RWPE2 (cell line): Measurements from ENCODE around the gene MPL.

Source experiments
- ATAC-seq: fragments of 200-7000 bp; cut with Tn5 transposase; 3 replicates; pipeline ENCODE4 v1.9.1; 2021; ENCODE audit warnings: low read depth
- DNase-seq: peaks from one replicate; pipeline ENCODE4 v3.0.0-alpha.2; 2020; ENCODE audit warnings: low spot score
- H3K27ac ChIP-seq: fragments of 450-650 bp; 2 replicates; pipeline ENCODE4 v1.5.1; 2017; ENCODE audit warnings: mild to moderate bottlenecking; ENCODE audit not compliant: poor library complexity, severe bottlenecking
- H3K27me3 ChIP-seq: fragments of 250-450 bp; sonication (Bioruptor Pico); 2 replicates; pipeline ENCODE4 v1.5.1; 2021; ENCODE audit warnings: mild to moderate bottlenecking, moderate library complexity; ENCODE audit not compliant: insufficient read depth, poor library complexity, severe bottlenecking
- H3K36me3 ChIP-seq: fragments of 250-450 bp; sonication (Bioruptor Pico); 2 replicates; pipeline ENCODE4 v1.5.1; 2020; ENCODE audit warnings: low read depth, mild to moderate bottlenecking, moderate library complexity
- H3K4me1 ChIP-seq: fragments of 250-450 bp; sonication (Bioruptor Pico); 2 replicates; pipeline ENCODE4 v1.5.1; 2021; ENCODE audit warnings: mild to moderate bottlenecking, moderate library complexity; ENCODE audit not compliant: insufficient read depth, poor library complexity, severe bottlenecking
- H3K4me3 ChIP-seq: fragments of 250-450 bp; sonication (Bioruptor Pico); 2 replicates; pipeline ENCODE4 v1.5.1; 2021; ENCODE audit warnings: mild to moderate bottlenecking, moderate library complexity; ENCODE audit not compliant: severe bottlenecking
- H3K9me3 ChIP-seq: fragments of 250-450 bp; sonication (Bioruptor Pico); 2 replicates; pipeline ENCODE4 v1.5.1; 2021; ENCODE audit warnings: mild to moderate bottlenecking, moderate library complexity; ENCODE audit not compliant: severe bottlenecking
- TF ChIP-seq, protein P1 (sequence below): fragments of 450-650 bp; IDR thresholded peaks from one replicate; pipeline ENCODE4 v1.5.1; 2017; ENCODE audit warnings: mild to moderate bottlenecking, moderate library complexity; ENCODE audit not compliant: poor library complexity, severe bottlenecking

Gene MPL

DNA sequence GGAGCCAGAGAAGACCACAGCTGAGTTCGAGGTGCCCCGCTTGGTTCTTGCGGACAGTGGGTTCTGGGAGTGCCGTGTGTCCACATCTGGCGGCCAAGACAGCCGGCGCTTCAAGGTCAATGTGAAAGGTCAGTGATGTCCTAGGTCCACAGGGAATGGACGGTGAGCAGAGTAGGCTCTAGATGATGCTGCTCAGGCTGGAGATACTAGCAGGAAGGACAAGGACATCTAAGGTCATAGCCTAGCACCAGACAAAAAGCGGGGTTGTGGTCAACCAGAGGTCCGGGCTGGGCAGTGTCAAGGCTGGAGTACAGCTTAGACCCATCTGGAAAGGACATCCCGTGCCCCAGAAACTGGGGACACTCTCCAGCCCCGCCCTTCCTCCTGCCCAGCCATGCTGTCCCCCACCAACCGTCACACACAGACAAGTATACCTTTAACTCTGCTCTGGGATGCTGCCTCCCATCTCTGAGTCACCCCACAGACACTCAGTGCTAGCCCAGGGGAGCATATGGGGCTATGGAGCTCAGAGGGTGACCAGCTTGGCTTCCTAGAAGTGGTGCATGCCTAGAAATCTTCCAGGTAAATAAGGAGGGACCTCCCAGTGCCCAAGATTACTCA is 28.1 kb upstream of the MPL start:
- no peaks in the 10 kb centered on the region for H3K27me3 ChIP-seq
- ATAC-seq (peak; percentile 69; the same call in 2 of the 3 replicates), DNase-seq (no peak)
- H3K4me1 ChIP-seq = no peaks in the 10 kb centered on the region
- H3K9me3 ChIP-seq = no peaks in the 10 kb centered on the region
- no peak overlapping the region for H3K27ac ChIP-seq
- TF ChIP-seq, protein P1, sequence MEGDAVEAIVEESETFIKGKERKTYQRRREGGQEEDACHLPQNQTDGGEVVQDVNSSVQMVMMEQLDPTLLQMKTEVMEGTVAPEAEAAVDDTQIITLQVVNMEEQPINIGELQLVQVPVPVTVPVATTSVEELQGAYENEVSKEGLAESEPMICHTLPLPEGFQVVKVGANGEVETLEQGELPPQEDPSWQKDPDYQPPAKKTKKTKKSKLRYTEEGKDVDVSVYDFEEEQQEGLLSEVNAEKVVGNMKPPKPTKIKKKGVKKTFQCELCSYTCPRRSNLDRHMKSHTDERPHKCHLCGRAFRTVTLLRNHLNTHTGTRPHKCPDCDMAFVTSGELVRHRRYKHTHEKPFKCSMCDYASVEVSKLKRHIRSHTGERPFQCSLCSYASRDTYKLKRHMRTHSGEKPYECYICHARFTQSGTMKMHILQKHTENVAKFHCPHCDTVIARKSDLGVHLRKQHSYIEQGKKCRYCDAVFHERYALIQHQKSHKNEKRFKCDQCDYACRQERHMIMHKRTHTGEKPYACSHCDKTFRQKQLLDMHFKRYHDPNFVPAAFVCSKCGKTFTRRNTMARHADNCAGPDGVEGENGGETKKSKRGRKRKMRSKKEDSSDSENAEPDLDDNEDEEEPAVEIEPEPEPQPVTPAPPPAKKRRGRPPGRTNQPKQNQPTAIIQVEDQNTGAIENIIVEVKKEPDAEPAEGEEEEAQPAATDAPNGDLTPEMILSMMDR = no peak
- no peak overlapping the region for H3K4me3 ChIP-seq
- H3K36me3 ChIP-seq = no peaks in the 10 kb centered on the region

DNA sequence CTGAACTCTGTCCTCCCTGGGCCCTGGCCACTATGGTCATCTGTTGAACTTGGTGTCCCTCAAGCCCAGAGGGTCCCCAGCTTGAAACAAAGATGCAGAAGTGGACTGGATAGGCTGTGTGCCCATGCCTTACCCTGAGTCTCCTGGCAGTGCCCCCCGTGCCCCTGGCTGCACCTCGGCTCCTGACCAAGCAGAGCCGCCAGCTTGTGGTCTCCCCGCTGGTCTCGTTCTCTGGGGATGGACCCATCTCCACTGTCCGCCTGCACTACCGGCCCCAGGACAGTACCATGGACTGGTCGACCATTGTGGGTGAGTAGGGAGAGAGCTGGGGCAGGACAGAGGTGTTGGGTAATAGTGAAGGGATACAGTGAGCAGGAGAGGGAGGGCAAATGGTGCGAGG is 26.1 kb upstream of the MPL start:
- H3K27me3 ChIP-seq = no peaks in the 10 kb centered on the region
- ATAC-seq (no peak), DNase-seq (no peak)
- no peaks in the 10 kb centered on the region for H3K9me3 ChIP-seq
- no peak overlapping the region for H3K4me3 ChIP-seq
- H3K27ac ChIP-seq = no peak overlapping the region
- TF ChIP-seq, protein P1 = no peak
- H3K4me1 ChIP-seq = no peaks in the 10 kb centered on the region
- H3K36me3 ChIP-seq = no peaks in the 10 kb centered on the region

DNA sequence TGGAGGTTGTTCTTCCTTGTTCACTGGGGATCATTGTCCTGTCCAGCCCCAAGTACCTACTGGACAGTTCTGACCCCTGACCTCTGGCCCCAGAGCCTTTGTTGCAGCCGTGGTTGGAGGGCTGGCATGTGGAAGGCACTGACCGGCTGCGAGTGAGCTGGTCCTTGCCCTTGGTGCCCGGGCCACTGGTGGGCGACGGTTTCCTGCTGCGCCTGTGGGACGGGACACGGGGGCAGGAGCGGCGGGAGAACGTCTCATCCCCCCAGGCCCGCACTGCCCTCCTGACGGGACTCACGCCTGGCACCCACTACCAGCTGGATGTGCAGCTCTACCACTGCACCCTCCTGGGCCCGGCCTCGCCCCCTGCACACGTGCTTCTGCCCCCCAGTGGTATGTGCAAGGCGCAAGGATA is 25.4 kb upstream of the MPL start:
- Histone ChIP-seq H3K9me3 (no peaks in the 10 kb centered on the region), H3K27ac (no peak overlapping the region), H3K4me1 (no peaks in the 10 kb centered on the region), H3K27me3 (no peaks in the 10 kb centered on the region), H3K4me3 (no peak overlapping the region), H3K36me3 (no peaks in the 10 kb centered on the region)
- TF ChIP-seq, protein P1 = no peak
- DNase-seq (no peak), ATAC-seq (no peak)

DNA sequence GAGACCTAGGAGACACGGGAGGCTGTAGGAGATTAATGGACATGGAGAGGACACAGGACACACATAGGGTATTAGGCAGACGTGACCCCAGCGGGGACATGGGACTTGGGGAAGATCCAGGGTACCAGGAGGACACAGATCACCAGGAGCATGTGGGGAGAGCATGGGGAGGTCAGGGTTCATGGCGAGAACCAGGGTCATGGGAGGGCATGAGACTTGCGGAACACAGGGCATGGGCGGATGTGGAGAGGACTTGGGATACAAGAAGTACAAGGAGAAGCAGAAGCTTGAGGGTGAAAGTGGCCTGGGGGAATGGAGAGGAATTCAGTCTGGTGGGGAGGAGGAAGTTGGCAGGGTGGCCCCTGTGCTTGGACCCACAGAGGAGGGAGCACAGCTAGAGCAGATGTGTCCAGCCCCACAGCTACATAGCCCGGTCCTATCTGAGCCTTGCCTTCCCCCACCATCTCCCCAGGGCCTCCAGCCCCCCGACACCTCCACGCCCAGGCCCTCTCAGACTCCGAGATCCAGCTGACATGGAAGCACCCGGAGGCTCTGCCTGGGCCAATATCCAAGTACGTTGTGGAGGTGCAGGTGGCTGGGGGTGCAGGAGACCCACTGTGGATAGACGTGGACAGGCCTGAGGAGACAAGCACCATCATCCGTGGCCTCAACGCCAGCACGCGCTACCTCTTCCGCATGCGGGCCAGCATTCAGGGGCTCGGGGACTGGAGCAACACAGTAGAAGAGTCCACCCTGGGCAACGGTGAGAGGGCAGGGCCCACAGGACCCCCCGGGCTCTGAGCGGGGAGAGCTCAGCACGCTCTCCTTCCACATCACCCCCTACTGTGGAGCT is 24.7 kb upstream of the MPL start:
- ATAC-seq (no peak), DNase-seq (no peak)
- no peak overlapping the region for H3K27ac ChIP-seq
- H3K9me3 ChIP-seq = no peaks in the 10 kb centered on the region
- H3K4me3 ChIP-seq = no peak overlapping the region
- no peaks in the 10 kb centered on the region for H3K4me1 ChIP-seq
- TF ChIP-seq, protein P1 = no peak
- H3K27me3 ChIP-seq = no peaks in the 10 kb centered on the region
- H3K36me3 ChIP-seq = no peaks in the 10 kb centered on the region

DNA sequence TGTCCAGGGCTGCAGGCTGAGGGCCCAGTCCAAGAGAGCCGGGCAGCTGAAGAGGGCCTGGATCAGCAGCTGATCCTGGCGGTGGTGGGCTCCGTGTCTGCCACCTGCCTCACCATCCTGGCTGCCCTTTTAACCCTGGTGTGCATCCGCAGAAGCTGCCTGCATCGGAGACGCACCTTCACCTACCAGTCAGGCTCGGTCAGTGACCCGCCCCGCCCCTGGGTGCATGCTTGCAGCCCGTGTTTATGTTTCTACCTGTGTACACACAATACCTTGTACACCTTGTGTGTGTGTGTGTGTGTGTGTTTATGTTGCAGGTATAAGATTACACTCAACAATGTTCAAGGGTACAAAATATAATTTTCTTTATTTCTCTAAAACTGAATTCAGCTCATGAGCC is 23.8 kb upstream of the MPL start:
- TF ChIP-seq, protein P1 = no peak
- no peaks in the 10 kb centered on the region for H3K27me3 ChIP-seq

More for the DNA sequence above, 23.8 kb upstream of the MPL start:
- no peak for DNase-seq
- Histone ChIP-seq H3K36me3 (no peaks in the 10 kb centered on the region), H3K9me3 (no peaks in the 10 kb centered on the region), H3K27ac (no peak overlapping the region), H3K4me3 (no peak overlapping the region), H3K4me1 (no peaks in the 10 kb centered on the region)
- ATAC-seq = no peak
